Gastroesophageal sphincter (tissue), 3 donors: ENCODE results near the gene B3GALT4.

Experiments used
- POLR2A ChIP-seq, 2 donors: fragments of 450-650 bp; IDR thresholded peaks; one replicate each; pipeline ENCODE4 v1.6.1; 2017; ENCODE audit warnings: antibody characterized with exemption in 2 of 2, mild to moderate bottlenecking in 2 of 2, moderate library complexity in 1 of 2
- POLR2AphosphoS5 ChIP-seq: sonication (generic); formaldehyde crosslinking; IDR thresholded peaks from one replicate; pipeline ENCODE4 v1.6.1; 2017; ENCODE audit warnings: antibody characterized with exemption
- TF ChIP-seq, protein P1 (sequence below), 4 experiments: fragments of 200-600 bp in 2 of 4; fragments of 450-650 bp in 2 of 4; sonication (generic) in 1 of 4; IDR thresholded peaks; one replicate each; pipeline ENCODE4 v1.5.1; 2017 to 2019; ENCODE audit warnings: antibody characterized with exemption in 4 of 4, mild to moderate bottlenecking in 2 of 4, moderate library complexity in 2 of 4

DNA sequence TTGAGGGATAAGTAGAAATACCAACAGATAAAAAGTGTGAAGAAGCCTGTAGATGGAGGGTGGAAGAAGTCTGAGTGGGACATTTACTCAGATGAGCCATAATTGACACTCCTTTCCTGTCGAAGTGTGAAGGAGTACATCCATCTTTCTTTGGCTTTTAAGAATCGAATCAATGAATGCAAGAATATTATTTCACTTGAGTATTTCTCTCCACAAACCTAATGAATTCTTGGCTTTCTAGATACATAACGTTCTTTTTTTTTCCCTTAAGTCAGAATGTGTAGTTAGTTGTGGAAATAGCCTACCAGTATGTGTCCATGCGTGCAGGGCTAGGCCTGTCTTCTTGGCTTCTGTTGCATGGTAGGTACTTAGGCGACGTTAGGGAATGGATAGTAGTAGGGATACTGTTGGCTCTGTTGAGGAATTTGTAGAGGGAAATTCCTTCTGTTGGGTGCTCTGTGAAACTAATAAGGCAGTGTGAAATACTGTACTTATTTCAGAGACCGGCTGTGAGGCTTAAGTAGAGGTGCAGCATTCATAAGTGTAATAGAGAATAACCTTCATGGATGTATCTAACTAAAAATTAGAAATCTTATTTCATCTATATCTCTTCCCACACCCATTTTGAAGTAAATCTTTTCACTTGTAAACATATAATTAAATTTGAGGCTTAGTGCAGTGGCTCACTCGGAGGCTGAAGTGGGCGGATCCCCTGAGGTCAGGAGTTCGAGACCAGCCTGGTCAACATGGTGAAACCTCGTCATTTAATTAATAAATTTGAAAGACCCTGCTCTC lies 3.6 kb upstream of the B3GALT4 start:
- TF ChIP-seq POLR2A (IDR thresholded peaks at IDR 0.05): no peak
- TF ChIP-seq, protein P1, sequence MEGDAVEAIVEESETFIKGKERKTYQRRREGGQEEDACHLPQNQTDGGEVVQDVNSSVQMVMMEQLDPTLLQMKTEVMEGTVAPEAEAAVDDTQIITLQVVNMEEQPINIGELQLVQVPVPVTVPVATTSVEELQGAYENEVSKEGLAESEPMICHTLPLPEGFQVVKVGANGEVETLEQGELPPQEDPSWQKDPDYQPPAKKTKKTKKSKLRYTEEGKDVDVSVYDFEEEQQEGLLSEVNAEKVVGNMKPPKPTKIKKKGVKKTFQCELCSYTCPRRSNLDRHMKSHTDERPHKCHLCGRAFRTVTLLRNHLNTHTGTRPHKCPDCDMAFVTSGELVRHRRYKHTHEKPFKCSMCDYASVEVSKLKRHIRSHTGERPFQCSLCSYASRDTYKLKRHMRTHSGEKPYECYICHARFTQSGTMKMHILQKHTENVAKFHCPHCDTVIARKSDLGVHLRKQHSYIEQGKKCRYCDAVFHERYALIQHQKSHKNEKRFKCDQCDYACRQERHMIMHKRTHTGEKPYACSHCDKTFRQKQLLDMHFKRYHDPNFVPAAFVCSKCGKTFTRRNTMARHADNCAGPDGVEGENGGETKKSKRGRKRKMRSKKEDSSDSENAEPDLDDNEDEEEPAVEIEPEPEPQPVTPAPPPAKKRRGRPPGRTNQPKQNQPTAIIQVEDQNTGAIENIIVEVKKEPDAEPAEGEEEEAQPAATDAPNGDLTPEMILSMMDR (IDR thresholded peaks at IDR 0.05): no peak
- TF ChIP-seq POLR2AphosphoS5: no peak
